NCI-H748 (cell line): ENCODE data around the gene MRPL41.
A peak's percentile ranks its signal among the peaks of the same experiment; 100 is the strongest.
"Not testable (repeated sequence)": the region's sequence is repeated elsewhere in the genome, so short reads cannot be mapped to it uniquely, and the experiment has no call there.

ENCODE experiments used
- DNase-seq: peaks from one replicate; lab custom pipeline; 2025; ENCODE audit not compliant: unreplicated experiment; lab: John Stamatoyannopoulos, UW

Gene MRPL41

GRCh38 chr9:137550958-137551263, 768 bp upstream of the MRPL41 start:
- DNase-seq, result not testable (repeated sequence)

- peak; percentile 69 for DNase-seq
Observed at GRCh38 chr9:137552022-137552768, 516 bp downstream of the MRPL41 start.

DNA sequence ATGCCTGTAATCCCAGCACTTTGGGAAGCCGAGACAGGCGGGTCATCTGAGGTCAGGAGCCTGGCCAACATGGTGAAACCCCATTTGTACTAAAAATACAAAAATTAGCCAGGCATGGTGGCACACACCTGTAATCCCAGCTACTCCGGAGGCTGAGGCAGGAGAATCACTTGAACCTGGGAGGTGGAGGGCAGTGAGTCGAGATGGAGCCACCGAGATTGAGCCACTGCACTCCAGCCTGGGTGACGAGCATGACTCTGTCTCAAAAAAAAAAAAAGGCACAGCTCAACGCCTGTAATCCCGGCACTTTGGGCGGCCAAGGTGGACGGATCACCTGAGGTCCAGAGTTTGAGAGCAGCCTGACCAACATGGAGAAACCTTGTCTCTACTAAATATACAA, 2.0 kb downstream of the MRPL41 start:
- DNase-seq, result not testable (repeated sequence)

DNA sequence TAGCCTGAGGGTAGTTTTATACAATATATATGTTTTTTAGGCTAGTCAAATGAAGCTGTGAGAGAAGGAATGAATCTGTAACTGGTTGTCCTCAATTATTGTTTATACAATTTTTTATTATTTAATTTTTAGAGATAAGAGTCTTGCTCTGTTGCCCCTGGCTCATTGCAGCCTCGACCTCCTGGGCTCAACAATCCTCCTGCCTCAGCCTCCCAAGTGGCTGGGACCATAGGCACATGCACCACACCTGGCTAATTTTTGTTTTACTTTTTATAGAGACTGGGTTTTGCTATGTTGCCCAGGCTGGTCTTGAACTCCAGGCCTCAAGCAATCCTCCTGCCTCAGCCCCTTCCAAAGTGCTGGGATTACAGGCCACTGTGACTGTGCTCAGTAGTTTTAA, 2.7 kb downstream of the MRPL41 start:
- DNase-seq, result no peak

GRCh38 chr9:137555179-137555578, 3.5 kb downstream of the MRPL41 start:
- DNase-seq, result no peak

DNA sequence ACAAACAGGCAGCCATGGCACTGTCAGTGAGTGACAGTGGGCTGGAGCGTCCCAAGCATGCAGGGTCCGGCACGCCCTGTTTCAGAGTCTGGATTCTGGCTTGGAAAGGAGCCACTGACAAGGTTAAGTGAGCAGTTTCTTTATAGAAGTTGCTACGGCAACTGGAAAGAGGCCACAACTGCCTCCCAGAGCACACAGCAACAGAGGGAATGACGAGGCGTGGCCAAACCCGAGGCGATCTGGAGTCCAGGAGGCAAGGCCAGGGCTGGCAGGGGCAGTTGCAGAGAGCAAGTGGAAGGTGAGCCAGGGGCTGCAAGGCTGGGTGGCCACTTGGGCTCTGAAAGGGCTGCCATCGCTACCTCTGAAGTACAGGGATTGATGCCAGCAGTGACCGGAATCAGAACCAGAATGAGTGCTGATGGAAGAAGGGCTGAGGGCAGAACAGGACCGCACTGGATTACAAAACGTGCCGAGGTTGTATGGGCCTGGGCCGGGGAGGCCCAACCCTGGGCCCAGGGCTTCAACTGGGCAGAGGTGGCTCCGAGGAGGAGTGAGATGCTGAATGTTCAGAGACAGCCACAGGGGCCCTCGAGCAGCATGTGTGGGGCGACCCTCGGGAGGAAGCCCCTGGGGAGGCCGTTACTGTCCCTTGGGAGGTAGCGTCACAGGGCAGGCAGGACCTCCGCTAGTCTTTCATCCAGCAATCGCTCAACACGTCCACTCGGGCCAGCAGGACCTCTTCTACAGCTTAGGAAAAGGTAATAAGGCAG, 4.6 kb downstream of the MRPL41 start:
- DNase-seq, result peak; percentile 18

- no peak for DNase-seq
Observed at GRCh38 chr9:137558127-137558526, 6.4 kb downstream of the MRPL41 start.

- DNase-seq, result no peak
Observed at GRCh38 chr9:137564134-137564533, 12.5 kb downstream of the MRPL41 start.

DNA sequence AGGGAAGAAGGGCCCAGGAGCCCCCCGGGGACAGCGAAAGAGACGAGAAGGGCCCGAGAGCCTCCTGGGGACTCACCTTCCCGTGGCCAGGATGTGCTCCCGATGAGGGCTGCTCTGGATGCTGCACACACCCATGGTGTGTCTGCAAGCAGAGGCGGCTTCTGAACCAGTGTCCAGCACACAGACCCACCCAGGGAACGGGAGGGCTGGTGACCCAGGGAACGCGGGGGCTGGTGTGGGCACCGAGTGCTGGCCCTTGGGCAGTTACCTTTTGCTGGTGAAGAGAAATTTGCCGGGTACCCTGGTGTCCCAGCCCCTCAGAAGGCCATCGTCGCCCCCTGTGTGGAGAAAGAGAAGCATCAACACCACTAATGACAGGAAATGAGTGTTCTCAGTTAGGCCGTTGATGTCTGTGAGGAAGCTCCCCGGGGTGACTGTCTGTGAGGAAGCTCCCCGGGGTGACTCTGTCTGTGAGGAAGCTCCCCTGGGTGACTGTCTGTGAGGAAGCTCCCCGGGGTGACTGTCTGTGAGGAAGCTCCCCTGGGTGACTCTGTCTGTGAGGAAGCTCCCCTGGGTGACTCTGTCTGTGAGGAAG, 13.2 kb downstream of the MRPL41 start:
- no peak for DNase-seq

DNA sequence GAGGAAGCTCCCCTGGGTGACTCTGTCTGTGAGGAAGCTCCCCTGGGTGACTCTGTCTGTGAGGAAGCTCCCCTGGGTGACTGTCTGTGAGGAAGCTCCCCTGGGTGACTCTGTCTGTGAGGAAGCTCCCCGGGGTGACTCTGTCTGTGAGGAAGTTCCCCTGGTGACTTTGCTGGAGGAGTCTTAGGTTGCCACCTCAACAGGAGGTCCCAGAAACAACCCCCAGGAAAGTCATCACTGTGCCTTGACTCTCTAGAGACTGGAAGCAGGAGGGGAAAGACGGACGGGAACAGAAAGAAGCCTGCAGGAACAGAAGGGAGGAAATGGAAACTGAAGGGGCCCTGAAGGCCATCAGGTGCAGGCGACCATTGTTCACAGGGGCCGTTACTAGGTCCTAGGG, 16.8 kb downstream of the MRPL41 start:
- DNase-seq, result not testable (repeated sequence)

DNA sequence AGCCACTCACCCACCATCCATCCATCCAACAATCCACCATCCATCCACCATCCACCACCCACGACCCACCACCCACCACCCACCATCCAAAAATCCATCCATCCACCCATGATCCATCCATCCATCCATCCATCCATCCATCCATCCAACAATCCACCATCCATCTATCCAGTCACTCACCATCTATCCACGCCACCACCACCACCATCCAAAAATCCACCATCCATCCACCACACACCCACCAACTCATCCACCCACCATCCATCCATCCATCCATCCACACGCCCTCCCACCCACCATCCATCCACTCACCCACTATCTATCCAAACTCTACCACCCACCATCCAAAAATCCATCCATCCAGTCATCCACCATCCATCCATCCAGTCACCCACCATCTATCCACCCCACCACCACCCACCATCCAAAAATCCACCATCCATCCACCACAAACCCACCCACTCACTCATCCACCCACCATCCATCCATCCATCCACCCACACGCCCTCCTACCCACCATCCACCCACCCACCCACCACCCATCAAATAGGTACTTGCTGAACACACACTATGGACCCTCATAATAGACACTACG, 18.0 kb downstream of the MRPL41 start:
- DNase-seq, result no peak

- no peak for DNase-seq
Observed at GRCh38 chr9:137570566-137570965, 18.9 kb downstream of the MRPL41 start.

- DNase-seq, result no peak
Observed at GRCh38 chr9:137574192-137574591, 22.5 kb downstream of the MRPL41 start.

DNA sequence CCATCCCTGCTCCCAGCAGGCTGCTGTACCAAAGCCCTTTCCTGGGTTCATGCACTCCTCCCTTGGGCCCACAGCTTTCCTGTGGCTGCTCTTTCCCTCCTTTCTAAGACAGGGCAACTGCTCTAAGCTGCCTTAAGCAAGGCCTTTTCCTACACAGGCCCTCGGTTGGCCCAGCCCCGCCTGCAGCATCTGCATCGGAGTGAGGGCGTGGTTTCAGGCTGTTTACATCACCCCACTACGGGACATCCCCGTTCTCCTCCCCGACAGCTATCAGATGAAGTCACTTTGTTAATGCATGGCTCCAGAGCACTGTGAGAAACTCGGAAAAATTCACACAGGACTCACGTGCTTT, 23.7 kb downstream of the MRPL41 start:
- DNase-seq, result no peak

DNA sequence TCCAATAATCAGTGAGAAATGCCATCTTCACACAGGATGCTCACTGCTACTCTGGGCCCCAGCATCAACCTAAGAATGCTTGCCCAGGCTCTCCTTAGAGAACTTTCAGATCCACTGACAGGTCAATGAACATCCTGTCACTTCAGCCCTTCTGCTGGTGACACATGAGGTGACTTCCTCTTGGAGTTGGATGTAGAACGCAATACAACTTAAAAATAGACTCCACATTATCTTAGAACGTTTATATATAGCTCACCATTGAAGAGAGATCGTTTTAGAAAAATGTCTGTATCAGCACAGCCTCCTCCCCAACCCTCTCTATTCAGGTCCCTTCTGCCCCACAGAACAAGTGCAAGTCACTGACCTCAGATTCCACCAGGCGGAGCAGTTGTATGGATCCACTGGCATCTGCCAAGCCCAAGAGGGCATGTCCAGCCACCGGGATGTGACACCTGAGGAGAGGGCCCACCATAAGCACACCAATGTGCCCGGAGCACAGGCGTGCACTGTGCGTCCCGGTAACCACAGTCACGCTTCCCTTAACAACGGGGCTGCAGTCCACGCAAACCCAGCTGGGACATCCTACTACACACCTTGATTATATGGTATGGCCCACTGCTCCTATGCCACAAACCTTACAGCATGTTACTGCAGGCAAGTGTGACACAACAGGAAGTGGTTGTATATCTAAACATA, 24.2 kb downstream of the MRPL41 start:
- no peak for DNase-seq

DNA sequence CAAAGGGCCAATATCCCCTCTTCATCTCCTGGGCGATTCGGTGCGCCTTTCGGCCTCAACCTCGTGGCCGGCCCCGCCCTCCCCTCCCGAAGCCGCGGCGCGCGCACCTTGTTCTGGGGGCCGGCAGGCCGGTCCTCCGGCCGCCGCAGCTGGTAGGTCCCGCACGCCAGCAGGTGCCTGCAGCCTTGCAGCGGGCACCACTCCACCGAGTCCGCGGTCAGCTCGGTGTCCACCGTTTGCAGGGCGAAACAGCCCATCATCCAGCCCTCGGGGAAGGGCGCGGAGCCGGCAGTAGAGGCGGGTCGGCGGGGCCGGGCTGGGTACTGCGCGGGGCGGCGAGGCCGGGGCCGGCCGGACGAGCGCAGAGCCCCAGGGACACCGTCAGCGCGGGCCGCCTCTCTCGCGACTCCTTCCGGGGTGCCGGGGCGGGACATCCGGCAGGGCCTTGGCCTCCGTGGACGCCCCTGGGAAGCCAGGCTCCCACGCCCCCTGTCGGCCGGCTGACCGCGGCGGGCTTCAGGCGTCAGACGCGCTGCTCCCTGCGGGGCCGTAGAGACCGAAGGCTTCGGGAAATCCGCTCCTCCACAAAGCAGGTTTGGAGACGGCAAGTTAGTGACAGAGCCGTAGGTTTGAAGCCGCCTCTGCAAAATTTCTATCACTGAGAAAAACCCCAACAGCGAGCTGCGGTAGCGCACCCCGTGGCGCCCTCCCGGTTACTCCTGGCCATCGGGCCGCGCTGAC, 27.0 kb downstream of the MRPL41 start, which contains the start of gene DPH7:
TSS of gene DPH7 (minus strand) at position 408 of the 741 bp plus-strand sequence. CDS start at position 260, 148 bp downstream.
- peak; percentile 95 for DNase-seq

GRCh38 chr9:137579259-137579604, 27.6 kb downstream of the MRPL41 start:
- no peak for DNase-seq

DNA sequence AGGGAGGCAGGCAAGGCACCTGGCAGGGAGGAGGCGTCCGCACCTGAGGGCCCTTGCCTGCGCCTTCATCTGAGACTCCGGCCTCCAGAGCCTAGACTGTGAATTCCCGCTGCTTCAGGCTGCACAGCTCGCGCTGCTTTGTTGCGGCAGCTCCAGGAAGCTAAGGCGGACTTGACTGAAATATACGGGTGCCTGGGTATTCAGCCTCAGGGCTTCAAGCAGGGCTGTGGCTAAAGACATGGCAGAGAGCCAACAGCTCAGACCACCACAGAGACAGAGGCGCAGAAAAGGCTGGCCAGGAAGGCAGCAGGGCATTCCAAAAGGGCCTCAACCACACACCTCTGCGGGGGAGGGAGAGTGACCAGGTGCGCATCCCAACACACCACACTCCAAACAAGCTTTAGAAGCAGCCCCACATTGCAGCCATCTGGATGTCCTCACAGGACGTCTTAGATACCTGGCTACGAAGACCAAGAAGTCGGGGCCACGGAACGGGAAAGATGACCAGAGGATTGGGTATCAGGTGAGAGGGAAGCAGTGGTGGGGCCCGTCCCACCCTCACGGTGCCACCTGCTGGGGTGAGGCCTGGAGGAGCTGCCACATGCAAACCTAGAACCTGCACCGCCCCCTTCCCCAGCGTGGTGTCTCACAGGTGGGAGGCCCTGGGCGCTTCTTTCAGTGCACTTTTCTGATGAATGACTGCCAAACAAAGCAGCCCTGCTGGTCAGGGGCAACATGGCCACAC, 28.7 kb downstream of the MRPL41 start:
- DNase-seq, result peak; percentile 32

GRCh38 chr9:137580954-137581322, 29.3 kb downstream of the MRPL41 start:
- no peak for DNase-seq
